HEK293 (cell line): ENCODE results near the gene TMEM213.

Experiments
- CTCF ChIA-PET: fragments of 350-600 bp; formaldehyde crosslinking; extraction: SDS; loops from one replicate; lab custom pipeline; 2021; ENCODE audit warnings: antibody characterized with exemption; lab: Yijun Ruan, JAX
- POLR2A ChIA-PET: fragments of 300-600 bp; formaldehyde crosslinking; extraction: SDS; loops from one replicate; lab custom pipeline; 2020; ENCODE audit warnings: antibody characterized with exemption, inconsistent platforms; lab: Yijun Ruan, JAX
- H3K27ac ChIP-seq: fragments of 200-500 bp; sonication (Bioruptor generic); 2 replicates; pipeline ENCODE4 v1.5.1; 2014; ENCODE audit warnings: low read depth, low read length, control low read depth, inconsistent platforms; ENCODE audit errors: extremely low read depth
- H3K36me3 ChIP-seq, 2 experiments: fragments of 200-500 bp in 1 of 2; sonication (Bioruptor generic) in 1 of 2; 1 replicate in 1 of 2; 2 replicates in 1 of 2; pipeline ENCODE4 v1.5.1; 2014 to 2017; ENCODE audit warnings: inconsistent platforms in 2 of 2, low read length in 2 of 2; ENCODE audit not compliant: control insufficient read depth in 2 of 2, insufficient read depth in 1 of 2
- H3K4me1 ChIP-seq: fragments of 200-500 bp; sonication (Bioruptor generic); 2 replicates; pipeline ENCODE4 v1.5.1; 2014; ENCODE audit warnings: mild to moderate bottlenecking, low read length, inconsistent platforms; ENCODE audit not compliant: control insufficient read depth, insufficient read depth
- H3K4me3 ChIP-seq: 2 replicates; pipeline ENCODE4 v1.5.1; 2011; ENCODE audit warnings: low read depth, mild to moderate bottlenecking, control low read depth, low read length, moderate library complexity
- H3K9me3 ChIP-seq: fragments of 200-500 bp; sonication (Bioruptor generic); 2 replicates; pipeline ENCODE4 v1.5.1; 2014; ENCODE audit warnings: low read depth, low read length, inconsistent platforms; ENCODE audit not compliant: control insufficient read depth, insufficient read depth
- FEZF1 ChIP-seq: fragments of 450-650 bp; formaldehyde crosslinking; IDR thresholded peaks from 2 replicates; pipeline ENCODE4 v1.5.1; 2016; ENCODE audit warnings: missing biosample characterization, missing genetic modification characterization
- HOXC10 ChIP-seq: sonication (generic); formaldehyde crosslinking; IDR thresholded peaks from 2 replicates; pipeline ENCODE4 v1.8.1; 2023; ENCODE audit warnings: mild to moderate bottlenecking, missing genetic modification reagents
- KLF16 ChIP-seq: fragments of 450-650 bp; formaldehyde crosslinking; IDR thresholded peaks from 2 replicates; pipeline ENCODE4 v1.5.1; 2017; ENCODE audit warnings: missing biosample characterization, missing genetic modification characterization
- MYNN ChIP-seq: fragments of 450-650 bp; formaldehyde crosslinking; IDR thresholded peaks from 2 replicates; pipeline ENCODE4 v1.5.1; 2016; ENCODE audit warnings: missing biosample characterization, missing genetic modification characterization, borderline replicate concordance
- PRDM4 ChIP-seq: fragments of 450-650 bp; formaldehyde crosslinking; IDR thresholded peaks from 2 replicates; pipeline ENCODE4 v1.5.1; 2017; ENCODE audit warnings: missing biosample characterization, missing genetic modification characterization
- SCRT1 ChIP-seq: fragments of 450-650 bp; formaldehyde crosslinking; IDR thresholded peaks from 2 replicates; pipeline ENCODE4 v1.5.1; 2016; ENCODE audit warnings: missing biosample characterization, missing genetic modification characterization, borderline replicate concordance
- ZBTB48 ChIP-seq: fragments of 450-650 bp; formaldehyde crosslinking; IDR thresholded peaks from 2 replicates; pipeline ENCODE4 v1.5.1; 2016; ENCODE audit warnings: missing biosample characterization, missing genetic modification characterization
- ZFP3 ChIP-seq: fragments of 450-650 bp; formaldehyde crosslinking; IDR thresholded peaks from 2 replicates; pipeline ENCODE4 v1.5.1; 2016; ENCODE audit warnings: low read depth, missing biosample characterization, missing genetic modification characterization
- ZNF221 ChIP-seq: fragments of 450-650 bp; formaldehyde crosslinking; IDR thresholded peaks from 2 replicates; pipeline ENCODE4 v1.5.1; 2017; ENCODE audit warnings: missing biosample characterization, missing genetic modification characterization, borderline replicate concordance
- ZNF239 ChIP-seq: fragments of 450-650 bp; formaldehyde crosslinking; IDR thresholded peaks from 2 replicates; pipeline ENCODE4 v1.5.1; 2016; ENCODE audit warnings: missing biosample characterization, missing genetic modification characterization
- ZNF26 ChIP-seq: fragments of 450-650 bp; formaldehyde crosslinking; IDR thresholded peaks from 2 replicates; pipeline ENCODE4 v1.5.1; 2016; ENCODE audit warnings: missing biosample characterization, missing genetic modification characterization
- ZNF266 ChIP-seq: fragments of 450-650 bp; formaldehyde crosslinking; IDR thresholded peaks from 2 replicates; pipeline ENCODE4 v1.5.1; 2016; ENCODE audit warnings: missing biosample characterization, missing genetic modification characterization, low read depth
- ZNF302 ChIP-seq: fragments of 450-650 bp; formaldehyde crosslinking; IDR thresholded peaks from 2 replicates; pipeline ENCODE4 v1.5.1; 2016; ENCODE audit warnings: missing biosample characterization, missing genetic modification characterization, low read depth
- ZNF366 ChIP-seq: fragments of 450-650 bp; formaldehyde crosslinking; conservative IDR thresholded peaks from 2 replicates; pipeline ENCODE4 v1.5.1; 2016; ENCODE audit warnings: missing biosample characterization, missing genetic modification characterization
- ZNF623 ChIP-seq: fragments of 450-650 bp; formaldehyde crosslinking; IDR thresholded peaks from 2 replicates; pipeline ENCODE4 v1.5.1; 2016; ENCODE audit warnings: missing biosample characterization, missing genetic modification characterization
- ZNF658 ChIP-seq: fragments of 450-650 bp; formaldehyde crosslinking; IDR thresholded peaks from 2 replicates; pipeline ENCODE4; 2016; ENCODE audit warnings: missing biosample characterization, missing genetic modification characterization
- ZNF701 ChIP-seq: fragments of 450-650 bp; formaldehyde crosslinking; IDR thresholded peaks from 2 replicates; pipeline ENCODE4 v1.5.1; 2016; ENCODE audit warnings: missing biosample characterization, missing genetic modification characterization
- ZNF791 ChIP-seq: fragments of 450-650 bp; formaldehyde crosslinking; IDR thresholded peaks from 2 replicates; pipeline ENCODE4 v1.5.1; 2016; ENCODE audit warnings: missing biosample characterization, missing genetic modification characterization
- ZSCAN4 ChIP-seq: fragments of 450-650 bp; formaldehyde crosslinking; IDR thresholded peaks from 2 replicates; pipeline ENCODE4 v1.5.1; 2017; ENCODE audit warnings: missing biosample characterization, missing genetic modification characterization
- TF ChIP-seq, protein P1 (sequence below): fragments of 450-650 bp; formaldehyde crosslinking; IDR thresholded peaks from 2 replicates; pipeline ENCODE4 v1.5.1; 2016; ENCODE audit warnings: missing biosample characterization, missing genetic modification characterization

TMEM213 gene

GRCh38 chr7:138838166-138838565 lies 40.4 kb downstream of the TMEM213 start:
- H3K36me3 ChIP-seq = peaks cover 0 to 28% of the 10 kb centered on the region in 2 experiments; a peak in 1 of 3 replicates
- H3K27ac ChIP-seq = no peak overlapping the region
- TF ChIP-seq ZNF266 (tag by site-specific recombination) (no peak), ZNF701 (no peak)
- ChIA-PET POLR2A (no interaction called here), CTCF (interaction anchor here (0.9 kb wide), 1 partner anchor 48 kb away, joined by 3 read pairs; no protein-coding TSS in a partner anchor)
- H3K9me3 ChIP-seq = no peaks in the 10 kb centered on the region
- no peak overlapping the region for H3K4me3 ChIP-seq
- H3K4me1 ChIP-seq = peaks cover 3% of the 10 kb centered on the region; the same call in 1 of the 2 replicates

GRCh38 chr7:138842111-138842510 lies 44.3 kb downstream of the TMEM213 start:
- peaks cover 0 to 14% of the 10 kb centered on the region in 2 experiments; a peak in 1 of 3 replicates for H3K36me3 ChIP-seq
- TF ChIP-seq ZNF221 (no peak), ZSCAN4 (tag by site-specific recombination) (no peak), SCRT1 (tag by site-specific recombination) (no peak), ZNF791 (tag by site-specific recombination) (no peak), HOXC10 (CRISPR knock-in tag) (no peak), ZNF239 (tag by site-specific recombination) (no peak), KLF16 (tag by site-specific recombination) (no peak)
- TF ChIP-seq, protein P1, sequence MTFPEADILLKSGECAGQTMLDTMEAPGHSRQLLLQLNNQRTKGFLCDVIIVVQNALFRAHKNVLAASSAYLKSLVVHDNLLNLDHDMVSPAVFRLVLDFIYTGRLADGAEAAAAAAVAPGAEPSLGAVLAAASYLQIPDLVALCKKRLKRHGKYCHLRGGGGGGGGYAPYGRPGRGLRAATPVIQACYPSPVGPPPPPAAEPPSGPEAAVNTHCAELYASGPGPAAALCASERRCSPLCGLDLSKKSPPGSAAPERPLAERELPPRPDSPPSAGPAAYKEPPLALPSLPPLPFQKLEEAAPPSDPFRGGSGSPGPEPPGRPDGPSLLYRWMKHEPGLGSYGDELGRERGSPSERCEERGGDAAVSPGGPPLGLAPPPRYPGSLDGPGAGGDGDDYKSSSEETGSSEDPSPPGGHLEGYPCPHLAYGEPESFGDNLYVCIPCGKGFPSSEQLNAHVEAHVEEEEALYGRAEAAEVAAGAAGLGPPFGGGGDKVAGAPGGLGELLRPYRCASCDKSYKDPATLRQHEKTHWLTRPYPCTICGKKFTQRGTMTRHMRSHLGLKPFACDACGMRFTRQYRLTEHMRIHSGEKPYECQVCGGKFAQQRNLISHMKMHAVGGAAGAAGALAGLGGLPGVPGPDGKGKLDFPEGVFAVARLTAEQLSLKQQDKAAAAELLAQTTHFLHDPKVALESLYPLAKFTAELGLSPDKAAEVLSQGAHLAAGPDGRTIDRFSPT (tag by site-specific recombination) = no peak
- H3K4me3 ChIP-seq = no peak overlapping the region
- POLR2A ChIA-PET = no interaction called here
- CTCF ChIA-PET = no interaction called here
- H3K9me3 ChIP-seq = no peaks in the 10 kb centered on the region
- H3K27ac ChIP-seq = no peak overlapping the region
- H3K4me1 ChIP-seq = peaks cover 3% of the 10 kb centered on the region; the same call in 1 of the 2 replicates

GRCh38 chr7:138843632-138844580 lies 46.1 kb downstream of the TMEM213 start:
- Histone ChIP-seq H3K36me3 (peaks cover 0 to 9% of the 10 kb centered on the region in 2 experiments; a peak in 1 of 3 replicates), H3K27ac (no peak overlapping the region), H3K4me3 (no peak overlapping the region), H3K4me1 (no peaks in the 10 kb centered on the region), H3K9me3 (no peaks in the 10 kb centered on the region)
- CTCF ChIA-PET = interaction anchor here (0.7 kb wide), 1 partner anchor 105 kb away, joined by 3 read pairs; no protein-coding TSS in a partner anchor
- POLR2A ChIA-PET = no interaction called here
- TF ChIP-seq ZBTB48 (tag by site-specific recombination) = no peak
- no peak for TF ChIP-seq ZFP3 (tag by site-specific recombination)
- no peak for TF ChIP-seq ZNF26 (tag by site-specific recombination)
- no peak for TF ChIP-seq ZNF302 (tag by site-specific recombination)
- no peak for TF ChIP-seq MYNN (tag by site-specific recombination)
- no peak for TF ChIP-seq ZNF658 (tag by site-specific recombination)
- TF ChIP-seq FEZF1 (tag by site-specific recombination) = no peak
- TF ChIP-seq, protein P1 (tag by site-specific recombination) = no peak
- TF ChIP-seq PRDM4 = no peak
- no peak for TF ChIP-seq ZNF623 (tag by site-specific recombination)
- TF ChIP-seq ZNF366 (tag by site-specific recombination) = no peak
